ENCODE measurements around the gene SPI1. TPM values are rescaled to one million over a fixed set of nuclear protein-coding genes. Genes with fewer than 3 reads are reported as not detected.

The SPI1 gene
- total RNA-seq (2014; rRNA removed; shearing (Covaris generic)): 48.9 and 79.6 TPM in 2 replicates
- total RNA-seq (2022): 71.2 and 73.3 TPM in 2 replicates
- percentile 64 among the genes with signal in this experiment for Bru-seq, nascent RNA
- BruChase-seq, experiment 1, labeled RNA remaining after a 6-hour chase: percentile 79 among the genes with signal in this experiment
- BruChase-seq, experiment 2, labeled RNA remaining after a 2-hour chase: percentile 76 among the genes with signal in this experiment
- long read RNA-seq, transcript SPI1-202 (5 exons, 1,403 nt): major isoform, 39 of 65 reads
- long read RNA-seq, transcript SPI1-201 (5 exons, 1,168 nt): minor isoform, 19 of 65 reads
- long read RNA-seq, partial matches to known transcripts: 2 of 65 reads
- long read RNA-seq, other reads (novel, unspliced or antisense): 5 of 65 reads

GRCh38 chr11:47378010-47378835, at the start of gene SPI1:
SPI1 (minus strand) TSS chr11:47378547; CDS start chr11:47378353, 194 bp downstream.
- Histone ChIP-seq H3K27ac (ENCODE audit: low read depth, low read length, poor library complexity, severe bottlenecking) (peak within 1 kb of the TSS; percentile 67), H2AFZ (ENCODE audit: low read length) (peak within 1 kb of the TSS; percentile 26; the same call in 1 of the 2 replicates), H3K36me3 (ENCODE audit: insufficient read depth, low read length) (peaks cover 22% of the 10 kb centered on the region), H3K4me2 (ENCODE audit: low read length) (peak within 1 kb of the TSS; percentile 85), H3K9me2 (ENCODE audit: insufficient read depth, low read length) (no peaks in the 10 kb centered on the region), H4K20me1 (ENCODE audit: insufficient read depth, low read length) (no peaks in the 10 kb centered on the region), H3K79me2 (ENCODE audit: insufficient read depth, low read depth, low read length) (peaks cover 24% of the 10 kb centered on the region), H3K4me3 (ENCODE audit: low read depth, low read length, poor library complexity, severe bottlenecking) (peak within 1 kb of the TSS; percentile 79), H3K9me3 (ENCODE audit: low read length) (no peaks in the 10 kb centered on the region), H3K4me1 (ENCODE audit: insufficient read depth, low read length, poor library complexity, severe bottlenecking) (peaks cover 46% of the 10 kb centered on the region)
- BruUV-seq (replicated peaks): no TSS peak
- TF ChIP-seq EZH2phosphoT487 (IDR thresholded peaks at IDR 0.05; ENCODE audit: borderline replicate concordance, low read depth, low read length): no peak
- no peak for TF ChIP-seq CTCF (conservative IDR thresholded peaks at IDR 0.05; ENCODE audit: low read length)
- intact Hi-C loops (cut with micrococcal nuclease; ENCODE audit: unreplicated experiment): loop anchor here (1.0 to 10.0 kb wide), 3 partner anchors 22 to 77 kb away; partner anchors contain the start of gene SLC39A13
- ChIA-PET POLR2A (interaction anchor here (0.5 to 1.6 kb wide), 11 partner anchors 10 to 222 kb away, joined by 3 to 19 read pairs (median 7); no protein-coding TSS in a partner anchor), CTCF (ENCODE audit: unreplicated experiment) (interaction anchor here (0.6 to 0.9 kb wide), 3 partner anchors 15 to 158 kb away, joined by 3 to 4 read pairs (median 3); no protein-coding TSS in a partner anchor)
- peak; percentile 91 for DNase-seq (ENCODE audit: low spot score)

GRCh38 chr11:47426062-47426956, 48.0 kb upstream of the SPI1 start, which contains the start of gene PSMC3:
PSMC3 (minus strand) TSS chr11:47426439; CDS start chr11:47426279, 160 bp downstream.
- Histone ChIP-seq H3K4me2 (ENCODE audit: low read length) (peak within 1 kb of the TSS; percentile 100), H2AFZ (ENCODE audit: low read length) (peak within 1 kb of the TSS; percentile 93), H3K27ac (ENCODE audit: low read depth, low read length, poor library complexity, severe bottlenecking) (peak within 1 kb of the TSS; percentile 47), H3K9me2 (ENCODE audit: insufficient read depth, low read length) (no peaks in the 10 kb centered on the region), H4K20me1 (ENCODE audit: insufficient read depth, low read length) (no peaks in the 10 kb centered on the region), H3K36me3 (ENCODE audit: insufficient read depth, low read length) (peaks cover 42% of the 10 kb centered on the region), H3K4me3 (ENCODE audit: low read depth, low read length, poor library complexity, severe bottlenecking) (peak within 1 kb of the TSS; percentile 88), H3K4me1 (ENCODE audit: insufficient read depth, low read length, poor library complexity, severe bottlenecking) (peaks cover 17% of the 10 kb centered on the region), H3K79me2 (ENCODE audit: insufficient read depth, low read depth, low read length) (peaks cover 19% of the 10 kb centered on the region), H3K9me3 (ENCODE audit: low read length) (no peaks in the 10 kb centered on the region)
- intact Hi-C loops (cut with micrococcal nuclease; ENCODE audit: unreplicated experiment): loop anchor here (1.0 kb wide), 1 partner anchor 157 kb away; no protein-coding TSS in a partner anchor
- peak; percentile 99 for DNase-seq (ENCODE audit: low spot score)
- TF ChIP-seq CTCF (conservative IDR thresholded peaks at IDR 0.05; ENCODE audit: low read length) (no peak), EZH2phosphoT487 (IDR thresholded peaks at IDR 0.05; ENCODE audit: borderline replicate concordance, low read depth, low read length) (no peak)
- no TSS peak for BruUV-seq (replicated peaks)
- CTCF ChIA-PET (ENCODE audit: unreplicated experiment): interaction anchor here (0.5 to 0.6 kb wide), 2 partner anchors 28 to 154 kb away, joined by 4 read pairs; no protein-coding TSS in a partner anchor
- POLR2A ChIA-PET: interaction anchor here (0.6 to 1.2 kb wide), 5 partner anchors 9 to 498 kb away, joined by 3 to 6 read pairs (median 3); partner anchors contain the start of gene SLC39A13
